Body of pancreas (tissue), 4 donors: Measurements from ENCODE around the gene SOD2.
"Not testable (repeated sequence)": the region's sequence is repeated elsewhere in the genome, so short reads cannot be mapped to it uniquely, and the experiment has no call there.

ENCODE experiments used
- CTCF ChIP-seq, 7 experiments: fragments of 450-650 bp in 4 of 7; fragments of 200-600 bp in 3 of 7; sonication (generic) in 3 of 7; IDR thresholded peaks; one replicate each; pipeline ENCODE4 v1.5.1; 2016 to 2019; ENCODE audit warnings: antibody characterized with exemption in 7 of 7
- POLR2A ChIP-seq, 3 donors: fragments of 450-650 bp; IDR thresholded peaks; one replicate each; pipeline ENCODE4 v1.6.1; 2016; ENCODE audit warnings: antibody characterized with exemption in 3 of 3, mild to moderate bottlenecking in 2 of 3

GRCh38 chr6:159710603-159711002 is 17.6 kb upstream of the SOD2 start:
- not testable (repeated sequence) for TF ChIP-seq POLR2A, CTCF (IDR thresholded peaks at IDR 0.05)
